Ovary (tissue), 3 donors: Measurements from ENCODE around the gene CD84.

Experiments used
- CTCF ChIP-seq, 3 donors: fragments of 450-650 bp in 2 of 3; fragments of 200-600 bp in 1 of 3; IDR thresholded peaks; one replicate each; pipeline versions ENCODE4 v1.5.1 to v1.8.0; 2016 to 2022; ENCODE audit warnings: antibody characterized with exemption in 3 of 3, mild to moderate bottlenecking in 1 of 3
- EP300 ChIP-seq: sonication (generic); formaldehyde crosslinking; IDR thresholded peaks from one replicate; pipeline ENCODE4 v1.6.1; 2017; ENCODE audit warnings: antibody characterized with exemption
- POLR2A ChIP-seq: fragments of 450-650 bp; IDR thresholded peaks from one replicate; pipeline ENCODE4 v1.6.1; 2017; ENCODE audit warnings: antibody characterized with exemption, mild to moderate bottlenecking, moderate library complexity
- donor health status: DM: no; HTN: no; CAD: no.

GRCh38 chr1:160538985-160539651 is 40.2 kb downstream of the CD84 start:
- TF ChIP-seq CTCF (IDR thresholded peaks at IDR 0.05) (no peak), EP300 (no peak), POLR2A (no peak)
